ENCODE results near the gene SLC25A17.

SLC25A17 gene

GRCh38 chr22:40759294-40759840, 59.8 kb downstream of the SLC25A17 start:
- no peak for TF ChIP-seq TCF12 (IDR thresholded peaks at IDR 0.05; ENCODE audit: low read depth)
- no peak for TF ChIP-seq ZBTB7A (IDR thresholded peaks at IDR 0.05; ENCODE audit: low read depth)
- no peak for TF ChIP-seq CREB1 (IDR thresholded peaks at IDR 0.05; ENCODE audit: low read depth)

DNA sequence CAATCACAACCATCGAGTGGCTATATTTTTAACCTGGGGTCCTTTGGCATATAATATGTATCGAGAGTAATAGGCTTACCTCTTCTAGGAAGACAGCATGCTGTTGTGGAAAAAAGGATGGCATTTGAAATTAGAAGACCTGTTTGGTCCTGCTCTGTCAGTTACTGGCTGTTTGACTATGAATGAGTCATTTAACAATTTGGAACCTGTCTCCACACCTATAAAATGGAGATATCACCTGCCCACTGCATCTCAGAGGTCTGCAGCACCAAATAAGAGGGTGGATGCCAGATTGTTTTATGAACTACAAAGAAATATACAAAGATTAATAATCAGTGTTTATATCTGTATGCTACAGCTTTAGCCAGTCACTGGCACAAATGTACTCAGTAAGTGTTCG, 60.8 kb downstream of the SLC25A17 start:
- TF ChIP-seq FOXM1 (IDR thresholded peaks at IDR 0.05; ENCODE audit: borderline replicate concordance, low read depth) = no peak
- TF ChIP-seq TEAD4 (IDR thresholded peaks at IDR 0.05) = no peak
- no peak for TF ChIP-seq EGR1 (IDR thresholded peaks at IDR 0.05)
- TF ChIP-seq TAF1 (IDR thresholded peaks at IDR 0.05; ENCODE audit: low read depth) = no peak
- no peak for TF ChIP-seq YY1 (IDR thresholded peaks at IDR 0.05; ENCODE audit: low read depth)
- TF ChIP-seq, protein P1, sequence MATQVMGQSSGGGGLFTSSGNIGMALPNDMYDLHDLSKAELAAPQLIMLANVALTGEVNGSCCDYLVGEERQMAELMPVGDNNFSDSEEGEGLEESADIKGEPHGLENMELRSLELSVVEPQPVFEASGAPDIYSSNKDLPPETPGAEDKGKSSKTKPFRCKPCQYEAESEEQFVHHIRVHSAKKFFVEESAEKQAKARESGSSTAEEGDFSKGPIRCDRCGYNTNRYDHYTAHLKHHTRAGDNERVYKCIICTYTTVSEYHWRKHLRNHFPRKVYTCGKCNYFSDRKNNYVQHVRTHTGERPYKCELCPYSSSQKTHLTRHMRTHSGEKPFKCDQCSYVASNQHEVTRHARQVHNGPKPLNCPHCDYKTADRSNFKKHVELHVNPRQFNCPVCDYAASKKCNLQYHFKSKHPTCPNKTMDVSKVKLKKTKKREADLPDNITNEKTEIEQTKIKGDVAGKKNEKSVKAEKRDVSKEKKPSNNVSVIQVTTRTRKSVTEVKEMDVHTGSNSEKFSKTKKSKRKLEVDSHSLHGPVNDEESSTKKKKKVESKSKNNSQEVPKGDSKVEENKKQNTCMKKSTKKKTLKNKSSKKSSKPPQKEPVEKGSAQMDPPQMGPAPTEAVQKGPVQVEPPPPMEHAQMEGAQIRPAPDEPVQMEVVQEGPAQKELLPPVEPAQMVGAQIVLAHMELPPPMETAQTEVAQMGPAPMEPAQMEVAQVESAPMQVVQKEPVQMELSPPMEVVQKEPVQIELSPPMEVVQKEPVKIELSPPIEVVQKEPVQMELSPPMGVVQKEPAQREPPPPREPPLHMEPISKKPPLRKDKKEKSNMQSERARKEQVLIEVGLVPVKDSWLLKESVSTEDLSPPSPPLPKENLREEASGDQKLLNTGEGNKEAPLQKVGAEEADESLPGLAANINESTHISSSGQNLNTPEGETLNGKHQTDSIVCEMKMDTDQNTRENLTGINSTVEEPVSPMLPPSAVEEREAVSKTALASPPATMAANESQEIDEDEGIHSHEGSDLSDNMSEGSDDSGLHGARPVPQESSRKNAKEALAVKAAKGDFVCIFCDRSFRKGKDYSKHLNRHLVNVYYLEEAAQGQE (IDR thresholded peaks at IDR 0.05; ENCODE audit: low read depth) = no peak
- no peak for TF ChIP-seq ZBTB7A (IDR thresholded peaks at IDR 0.05; ENCODE audit: low read depth)
- TF ChIP-seq CEBPB (IDR thresholded peaks at IDR 0.05) = no peak
- TF ChIP-seq TCF12 (IDR thresholded peaks at IDR 0.05; ENCODE audit: low read depth) = no peak
- no peak for TF ChIP-seq NFIC (IDR thresholded peaks at IDR 0.05)
- TF ChIP-seq EP300 (IDR thresholded peaks at IDR 0.05; ENCODE audit: borderline replicate concordance) = no peak
- TF ChIP-seq, protein P2, sequence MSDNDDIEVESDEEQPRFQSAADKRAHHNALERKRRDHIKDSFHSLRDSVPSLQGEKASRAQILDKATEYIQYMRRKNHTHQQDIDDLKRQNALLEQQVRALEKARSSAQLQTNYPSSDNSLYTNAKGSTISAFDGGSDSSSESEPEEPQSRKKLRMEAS (IDR thresholded peaks at IDR 0.05) = no peak
- no peak for TF ChIP-seq RAD21 (IDR thresholded peaks at IDR 0.05; ENCODE audit: low read depth)
- TF ChIP-seq, protein P3, sequence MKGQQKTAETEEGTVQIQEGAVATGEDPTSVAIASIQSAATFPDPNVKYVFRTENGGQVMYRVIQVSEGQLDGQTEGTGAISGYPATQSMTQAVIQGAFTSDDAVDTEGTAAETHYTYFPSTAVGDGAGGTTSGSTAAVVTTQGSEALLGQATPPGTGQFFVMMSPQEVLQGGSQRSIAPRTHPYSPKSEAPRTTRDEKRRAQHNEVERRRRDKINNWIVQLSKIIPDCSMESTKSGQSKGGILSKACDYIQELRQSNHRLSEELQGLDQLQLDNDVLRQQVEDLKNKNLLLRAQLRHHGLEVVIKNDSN (IDR thresholded peaks at IDR 0.05) = no peak

DNA sequence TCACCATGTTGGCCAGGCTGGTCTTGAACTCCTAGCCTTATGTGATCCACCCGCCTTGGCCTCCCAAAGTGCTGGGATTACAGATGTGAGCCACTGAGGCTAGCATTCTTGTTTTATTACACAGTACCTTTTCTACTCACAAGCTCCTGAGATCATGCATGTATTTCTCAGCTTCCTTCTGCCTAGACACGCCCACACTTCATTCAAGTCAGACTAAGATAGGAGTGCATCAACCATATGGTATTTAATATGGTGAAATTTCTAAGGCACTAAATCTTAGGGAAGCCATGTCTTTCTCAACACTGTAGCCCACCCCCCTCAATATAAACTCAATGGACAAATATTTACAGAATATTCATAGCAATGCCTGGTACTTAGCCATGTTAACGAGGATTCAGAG, 62.1 kb downstream of the SLC25A17 start:
- TF ChIP-seq ZBTB7A (IDR thresholded peaks at IDR 0.05; ENCODE audit: low read depth) (no peak), TEAD4 (IDR thresholded peaks at IDR 0.05) (no peak), CREB1 (IDR thresholded peaks at IDR 0.05; ENCODE audit: low read depth) (no peak), NFIC (IDR thresholded peaks at IDR 0.05) (no peak), RAD21 (IDR thresholded peaks at IDR 0.05; ENCODE audit: low read depth) (no peak), YY1 (IDR thresholded peaks at IDR 0.05; ENCODE audit: low read depth) (no peak), TAF1 (IDR thresholded peaks at IDR 0.05; ENCODE audit: low read depth) (no peak), EGR1 (IDR thresholded peaks at IDR 0.05) (no peak), EP300 (IDR thresholded peaks at IDR 0.05; ENCODE audit: borderline replicate concordance) (no peak), TCF12 (IDR thresholded peaks at IDR 0.05; ENCODE audit: low read depth) (no peak), CEBPB (IDR thresholded peaks at IDR 0.05) (no peak), FOXM1 (IDR thresholded peaks at IDR 0.05; ENCODE audit: borderline replicate concordance, low read depth) (no peak)
- TF ChIP-seq, protein P3 (IDR thresholded peaks at IDR 0.05) = no peak
- TF ChIP-seq, protein P2 (IDR thresholded peaks at IDR 0.05) = no peak
- TF ChIP-seq, protein P1 (IDR thresholded peaks at IDR 0.05; ENCODE audit: low read depth) = no peak

DNA sequence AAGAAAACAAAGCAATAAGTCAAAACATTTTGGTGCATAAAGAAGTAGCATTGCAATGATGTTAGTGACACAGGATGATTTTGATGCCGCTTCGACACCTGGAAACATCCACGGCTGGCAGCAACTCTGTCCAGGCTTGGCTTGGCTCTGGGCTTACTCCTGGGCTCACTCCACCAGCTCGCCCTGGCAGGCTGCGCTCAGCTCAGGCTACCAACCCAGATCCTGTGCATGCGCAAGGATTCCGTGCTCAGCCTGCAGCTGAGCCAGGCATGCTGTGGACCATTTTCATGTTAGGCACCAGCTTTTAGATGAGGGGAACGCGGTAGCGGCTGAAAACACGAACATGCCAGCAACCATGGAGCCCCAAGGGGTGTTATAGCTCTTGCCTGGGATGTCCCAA, 66.0 kb downstream of the SLC25A17 start:
- TF ChIP-seq, protein P1 (IDR thresholded peaks at IDR 0.05; ENCODE audit: low read depth) = no peak
- no peak for TF ChIP-seq NFIC (IDR thresholded peaks at IDR 0.05)
- TF ChIP-seq TAF1 (IDR thresholded peaks at IDR 0.05; ENCODE audit: low read depth) = no peak
- TF ChIP-seq EP300 (IDR thresholded peaks at IDR 0.05; ENCODE audit: borderline replicate concordance) = no peak
- TF ChIP-seq TCF12 (IDR thresholded peaks at IDR 0.05; ENCODE audit: low read depth) = no peak
- no peak for TF ChIP-seq CEBPB (IDR thresholded peaks at IDR 0.05)

GRCh38 chr22:40751250-40751649, 67.9 kb downstream of the SLC25A17 start:
- TF ChIP-seq EP300 (IDR thresholded peaks at IDR 0.05; ENCODE audit: borderline replicate concordance) = no peak
- TF ChIP-seq, protein P1 (IDR thresholded peaks at IDR 0.05; ENCODE audit: low read depth) = no peak
- TF ChIP-seq EGR1 (IDR thresholded peaks at IDR 0.05) = no peak
- TF ChIP-seq FOXM1 (IDR thresholded peaks at IDR 0.05; ENCODE audit: borderline replicate concordance, low read depth) = no peak
- TF ChIP-seq TAF1 (IDR thresholded peaks at IDR 0.05; ENCODE audit: low read depth) = no peak
- no peak for TF ChIP-seq CEBPB (IDR thresholded peaks at IDR 0.05)
- no peak for TF ChIP-seq ZBTB7A (IDR thresholded peaks at IDR 0.05; ENCODE audit: low read depth)
- TF ChIP-seq, protein P3 (IDR thresholded peaks at IDR 0.05) = no peak
- TF ChIP-seq, protein P2 (IDR thresholded peaks at IDR 0.05) = no peak

Data from Ishikawa (cell line).